Testis (tissue), 2 donors: ENCODE results near the gene CENPM.

Source experiments
- CTCF ChIP-seq, 3 experiments: fragments of 450-650 bp in 2 of 3; fragments of 200-600 bp in 1 of 3; sonication (generic) in 1 of 3; IDR thresholded peaks; one replicate each; pipeline ENCODE4 v1.5.1; 2016 to 2019; ENCODE audit warnings: antibody characterized with exemption in 3 of 3, mild to moderate bottlenecking in 2 of 3, moderate library complexity in 1 of 3
- POLR2A ChIP-seq: fragments of 450-650 bp; IDR thresholded peaks from one replicate; pipeline ENCODE4 v1.6.1; 2017; ENCODE audit warnings: antibody characterized with exemption, mild to moderate bottlenecking, moderate library complexity

DNA sequence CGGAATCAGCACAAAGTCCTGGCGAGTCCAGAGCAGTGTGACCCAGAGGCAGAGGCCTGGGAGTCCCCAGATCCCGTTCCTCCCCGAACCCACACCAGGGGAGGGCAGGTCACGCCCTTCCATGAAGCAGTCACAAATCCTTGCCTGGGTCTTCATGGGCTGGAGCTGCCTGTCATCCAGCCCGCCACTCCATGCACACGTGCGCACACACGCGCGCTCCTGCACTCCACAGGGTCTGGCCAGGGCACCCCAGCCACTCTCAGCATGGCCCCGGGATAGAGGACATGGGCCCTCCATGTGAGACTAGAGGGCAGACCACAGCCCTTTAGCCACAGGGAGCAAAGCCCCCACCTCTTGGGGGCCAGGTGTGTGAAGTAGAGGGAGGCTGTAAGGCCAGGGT lies 14.6 kb downstream of the CENPM start:
- no peak for TF ChIP-seq CTCF (IDR thresholded peaks at IDR 0.05)
- TF ChIP-seq POLR2A, result no peak
